ENCODE results near the gene TNIK.
"Not testable (repeated sequence)": the region's sequence is repeated elsewhere in the genome, so short reads cannot be mapped to it uniquely, and the experiment has no call there.

Gene TNIK

GRCh38 chr3:171330938-171331337 is 129.3 kb downstream of the TNIK start:
- no peak for DNase-seq

GRCh38 chr3:171329746-171330145 is 130.5 kb downstream of the TNIK start:
- DNase-seq, result no peak

GRCh38 chr3:171328419-171329082 is 131.7 kb downstream of the TNIK start:
- no peak for DNase-seq

DNA sequence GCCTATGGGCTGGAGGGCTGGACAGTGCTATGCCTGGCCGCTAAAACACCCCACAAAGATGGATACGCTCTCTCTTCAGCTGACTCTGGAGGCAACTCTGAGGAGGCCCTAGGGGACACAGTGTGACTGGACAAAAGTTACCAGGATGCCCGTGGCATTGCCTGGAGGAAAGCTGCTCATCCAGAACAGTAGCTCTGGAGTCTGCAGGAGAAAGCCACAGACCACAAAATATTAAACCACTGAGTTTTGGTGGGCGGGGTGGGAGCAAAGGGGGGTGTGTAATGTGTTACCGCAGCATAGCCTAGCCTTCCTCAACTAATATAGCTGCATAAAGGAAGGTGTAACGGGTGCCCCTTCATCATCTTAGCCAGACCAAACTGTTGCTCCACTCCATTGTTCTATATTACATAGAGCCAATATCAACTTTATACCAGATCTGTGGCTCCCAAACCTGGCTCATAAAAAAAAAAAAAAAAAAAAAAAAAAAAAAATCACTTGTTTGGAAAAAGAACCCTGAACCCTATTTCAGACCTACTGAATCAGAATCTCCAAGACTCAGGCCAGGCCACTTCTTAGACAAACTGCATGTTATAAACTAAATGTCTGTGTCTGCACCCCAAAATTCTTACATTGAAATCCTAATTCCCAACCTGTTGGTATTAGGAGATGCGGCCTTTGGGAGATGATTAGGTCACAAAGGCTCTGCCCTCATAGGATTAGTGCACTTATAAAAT is 132.6 kb downstream of the TNIK start:
- no peak for DNase-seq

- DNase-seq, result no peak
Observed at GRCh38 chr3:171326717-171327440, 133.3 kb downstream of the TNIK start.

- no peak for DNase-seq
Observed at GRCh38 chr3:171323938-171324536, 136.2 kb downstream of the TNIK start.

- DNase-seq, result no peak
Observed at GRCh38 chr3:171321559-171322360, 138.4 kb downstream of the TNIK start.

DNA sequence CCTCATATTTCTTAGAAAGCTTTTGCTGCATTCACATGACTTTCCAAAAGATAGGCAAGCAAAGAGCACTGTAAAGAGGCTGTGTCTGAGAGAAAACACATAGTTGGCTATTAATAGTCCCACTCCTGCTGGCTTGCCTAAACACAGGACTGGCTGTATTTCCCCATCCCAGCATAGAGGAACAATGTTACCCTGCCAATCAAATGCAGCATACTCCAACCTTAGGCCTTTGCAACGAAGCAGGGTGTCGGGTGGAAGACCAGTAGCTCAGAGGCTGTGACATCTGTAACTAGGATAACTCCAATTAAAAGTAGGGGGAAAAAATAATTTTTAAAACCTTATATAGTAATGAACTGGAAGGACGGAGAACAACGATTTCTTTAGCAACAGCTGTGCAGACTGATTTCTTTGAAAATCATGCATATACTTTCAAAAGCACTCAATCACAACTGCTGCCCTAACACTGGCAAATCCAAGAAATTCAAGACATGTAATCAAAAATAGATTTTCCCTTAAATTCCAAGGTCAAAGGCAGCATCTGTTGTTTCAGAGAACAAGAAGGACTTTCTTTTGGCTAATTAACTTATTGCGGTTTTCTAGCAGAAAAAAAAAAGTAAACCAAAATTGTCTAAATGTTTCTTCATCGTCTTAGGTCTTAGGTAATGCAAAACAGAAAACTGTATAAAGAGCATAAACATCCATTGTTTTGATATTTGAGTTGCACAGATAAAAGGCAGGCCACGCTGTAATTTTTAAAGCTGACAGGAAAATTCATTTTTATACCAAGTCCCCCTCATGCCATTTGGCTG is 139.3 kb downstream of the TNIK start:
- no peak for DNase-seq

DNA sequence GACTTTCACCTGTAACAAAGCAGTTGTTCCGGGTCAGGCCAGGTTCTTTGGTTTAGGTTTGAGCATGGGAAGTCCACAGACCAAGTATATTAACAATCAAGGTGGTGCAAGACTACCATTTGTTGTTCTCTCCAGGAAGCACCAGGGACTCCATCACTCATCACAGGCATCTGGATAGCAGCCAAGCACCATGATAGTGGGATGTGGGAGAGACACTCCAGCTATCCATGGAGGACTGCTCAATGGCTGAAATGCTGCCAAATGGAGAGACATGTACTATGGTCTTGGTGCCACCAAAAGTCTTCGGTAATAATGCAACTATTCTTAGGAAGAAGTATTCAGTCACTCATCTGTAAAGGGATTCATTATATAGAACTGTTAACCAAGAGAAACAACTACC is 143.0 kb downstream of the TNIK start:
- no peak for DNase-seq

DNA sequence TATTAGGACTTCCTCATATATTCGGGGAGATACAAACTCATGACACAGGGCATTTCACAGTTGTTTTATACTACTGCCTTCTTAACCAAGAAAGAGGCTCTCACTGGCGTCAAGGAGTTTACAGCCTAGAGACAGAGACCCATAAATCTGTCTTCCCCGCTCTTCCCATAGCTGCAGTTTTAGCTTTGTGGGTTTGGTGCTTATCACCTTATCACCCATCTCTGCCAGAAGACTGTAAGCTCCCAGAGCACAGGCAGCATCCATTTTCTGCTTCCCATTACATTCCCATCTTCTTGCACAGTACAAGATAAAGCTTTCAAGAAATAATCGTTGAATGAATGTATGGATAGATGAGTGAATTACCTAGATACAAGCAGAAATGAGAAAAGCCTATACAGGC is 144.3 kb downstream of the TNIK start:
- no peak for DNase-seq

DNA sequence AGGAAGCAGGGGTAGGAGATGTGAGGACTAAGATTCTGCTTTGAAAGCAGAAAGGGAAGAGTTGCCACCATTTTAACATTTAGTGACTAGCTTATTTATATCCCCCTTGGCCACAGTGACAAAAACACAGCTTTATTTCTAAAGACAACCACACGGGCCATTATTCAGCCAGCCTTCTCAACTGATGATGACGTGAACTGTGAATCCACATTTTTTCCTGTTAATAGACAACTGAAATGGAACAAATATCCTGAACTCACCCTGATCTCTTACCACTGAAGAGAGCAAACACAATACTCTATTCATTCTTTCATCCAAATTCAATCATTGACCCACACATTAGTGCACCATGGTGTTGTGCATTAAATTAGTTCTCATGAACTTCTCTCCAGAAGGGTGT is 145.1 kb downstream of the TNIK start:
- no peak for DNase-seq

DNA sequence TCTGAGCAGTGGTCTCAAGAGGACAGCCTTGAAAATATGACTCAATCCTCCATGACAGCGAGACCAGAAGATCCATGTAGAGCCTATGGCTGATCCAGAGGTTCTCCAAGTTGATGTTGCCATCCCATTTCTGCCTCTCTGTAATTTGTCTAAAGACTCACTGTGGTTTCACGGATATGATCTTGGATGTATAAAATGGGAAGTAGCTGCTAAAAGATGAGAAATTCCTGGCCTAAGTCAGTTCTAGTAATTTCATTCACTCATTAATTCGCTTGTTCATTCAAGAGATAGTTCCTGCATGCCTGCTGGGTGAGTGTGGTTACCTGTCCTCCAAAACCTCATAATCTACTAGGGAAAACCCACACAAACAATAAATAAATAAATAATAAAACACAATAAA is 145.9 kb downstream of the TNIK start:
- no peak for DNase-seq

GRCh38 chr3:171313702-171314101 is 146.5 kb downstream of the TNIK start:
- DNase-seq, result no peak

GRCh38 chr3:171312741-171313140 is 147.5 kb downstream of the TNIK start:
- DNase-seq, result no peak

GRCh38 chr3:171311784-171312183 is 148.4 kb downstream of the TNIK start:
- no peak for DNase-seq

GRCh38 chr3:171309906-171310359 is 150.3 kb downstream of the TNIK start:
- DNase-seq, result no peak

- DNase-seq, result no peak
Observed at GRCh38 chr3:171307988-171308387, 152.2 kb downstream of the TNIK start.

DNA sequence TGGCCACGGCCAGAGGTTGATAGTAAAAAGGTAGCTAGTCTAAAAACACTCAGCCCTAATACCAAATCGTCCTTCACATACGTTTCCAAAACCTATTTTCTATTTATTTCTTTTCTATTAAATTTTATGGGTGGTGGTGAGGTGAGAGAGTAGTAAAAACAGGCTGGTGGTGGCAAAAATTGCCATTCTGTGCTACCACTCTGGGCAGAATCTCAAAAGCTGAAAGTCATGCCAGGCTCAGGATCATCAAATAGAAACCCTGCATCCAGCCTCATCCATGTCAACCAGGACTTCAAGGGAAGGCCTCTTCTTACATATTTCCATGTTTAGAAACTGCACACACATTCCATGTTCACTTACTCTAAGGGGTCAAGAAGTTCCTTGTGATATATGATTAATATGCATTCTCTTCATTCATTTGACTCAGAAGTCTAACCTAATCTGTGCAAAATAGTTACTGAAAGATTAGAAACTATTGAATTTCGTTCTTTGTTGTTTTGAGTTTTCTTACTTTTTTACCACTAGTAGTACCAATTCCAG is 153.1 kb downstream of the TNIK start:
- DNase-seq, result no peak

- no peak for DNase-seq
Observed at GRCh38 chr3:171306631-171307030, 153.6 kb downstream of the TNIK start.

DNA sequence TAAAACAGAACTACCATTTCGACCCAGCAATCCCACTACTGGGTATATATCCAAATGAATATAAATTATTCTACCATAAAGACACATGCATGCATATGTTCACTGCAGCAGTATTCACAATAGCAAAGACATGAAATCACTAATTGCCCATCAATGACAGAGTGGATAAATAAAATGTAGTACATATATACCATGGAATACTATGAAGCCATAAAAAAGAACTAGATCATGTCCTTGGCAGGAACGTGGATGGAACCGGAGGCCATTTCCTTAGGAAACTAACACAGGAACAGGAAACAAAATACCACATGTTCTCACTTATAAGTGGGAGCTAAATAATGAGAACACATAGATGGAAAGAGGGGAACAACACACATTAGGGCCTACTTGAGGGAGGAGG is 154.4 kb downstream of the TNIK start:
- DNase-seq, result not testable (repeated sequence)

DNA sequence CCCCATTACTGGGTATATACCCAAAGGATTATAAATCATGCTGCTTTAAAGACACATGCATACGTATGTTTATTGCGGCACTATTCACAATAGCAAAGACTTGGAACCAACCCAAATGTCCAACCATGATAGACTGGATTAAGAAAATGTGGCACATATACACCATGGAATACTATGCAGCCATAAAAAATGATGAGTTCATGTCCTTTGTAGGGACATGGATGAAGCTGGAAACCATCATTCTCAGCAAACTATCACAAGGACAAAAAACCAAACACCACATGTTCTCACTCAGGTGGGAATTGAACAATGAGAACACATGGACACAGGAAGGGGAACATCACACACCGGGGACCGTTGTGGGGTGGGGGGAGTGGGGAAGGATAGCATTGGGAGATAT is 155.7 kb downstream of the TNIK start:
- not testable (repeated sequence) for DNase-seq

Measured in GF-D8 (cell line).